Activated naive CD8-positive, alpha-beta T cell treated with anti-CD3 and anti-CD28 coated beads for 36 hours (primary cell): ENCODE results near the gene TMIGD2. TPM values are rescaled to one million over a fixed set of nuclear protein-coding genes. Genes with fewer than 3 reads are reported as not detected.
"Not testable (repeated sequence)": the region's sequence is repeated elsewhere in the genome, so short reads cannot be mapped to it uniquely, and the experiment has no call there.

Experiments
- DNase-seq: peaks from one replicate; pipeline ENCODE4 v3.0.0; 2021
- H3K27ac Mint-ChIP-seq: one replicate; pipeline ENCODE4 v1.8.0; 2022; ENCODE audit warnings: mild to moderate bottlenecking, moderate library complexity, mixed read lengths
- H3K27me3 Mint-ChIP-seq: one replicate; pipeline ENCODE4 v1.8.0; 2022; ENCODE audit warnings: mild to moderate bottlenecking, mixed read lengths
- H3K36me3 Mint-ChIP-seq: one replicate; pipeline ENCODE4 v1.8.0; 2021; ENCODE audit warnings: mild to moderate bottlenecking, mixed read lengths
- H3K4me1 Mint-ChIP-seq: one replicate; pipeline ENCODE4 v1.8.0; 2021; ENCODE audit warnings: mixed read lengths
- H3K4me3 Mint-ChIP-seq: one replicate; pipeline ENCODE4 v1.8.0; 2022; ENCODE audit warnings: mild to moderate bottlenecking, moderate library complexity, mixed read lengths
- H3K9me3 Mint-ChIP-seq: one replicate; pipeline ENCODE4 v1.8.0; 2022; ENCODE audit warnings: mixed read lengths
- total RNA-seq, 2 experiments: library from RNA; stranded (reverse); gene quantifications; one replicate each; pipeline ENCODE4 v1.2.3, GENCODE V29; 2021

Gene TMIGD2
- total RNA-seq, 2 experiments from 2014 or later = 12.6 to 14.7 TPM

GRCh38 chr19:4292515-4292914 is 9.7 kb downstream of the TMIGD2 start:
- Mint-ChIP-seq H3K4me1 (no peaks in the 10 kb centered on the region), H3K36me3 (no peaks in the 10 kb centered on the region), H3K27ac (no peak overlapping the region), H3K4me3 (no peak overlapping the region), H3K9me3 (no peaks in the 10 kb centered on the region), H3K27me3 (no peaks in the 10 kb centered on the region)
- DNase-seq = no peak

- Mint-ChIP-seq H3K36me3 (no peaks in the 10 kb centered on the region), H3K9me3 (no peaks in the 10 kb centered on the region), H3K4me3 (no peak overlapping the region), H3K27ac (no peak overlapping the region), H3K4me1 (no peaks in the 10 kb centered on the region), H3K27me3 (no peaks in the 10 kb centered on the region)
- DNase-seq = no peak
Observed at GRCh38 chr19:4291184-4291732, 10.9 kb downstream of the TMIGD2 start.

GRCh38 chr19:4288091-4288777 is 14.0 kb downstream of the TMIGD2 start:
- no peak for DNase-seq
- no peaks in the 10 kb centered on the region for H3K4me1 Mint-ChIP-seq
- no peaks in the 10 kb centered on the region for H3K36me3 Mint-ChIP-seq
- no peak overlapping the region for H3K4me3 Mint-ChIP-seq
- no peaks in the 10 kb centered on the region for H3K27me3 Mint-ChIP-seq
- H3K27ac Mint-ChIP-seq = no peak overlapping the region
- H3K9me3 Mint-ChIP-seq = no peaks in the 10 kb centered on the region

GRCh38 chr19:4286141-4286540 is 16.0 kb downstream of the TMIGD2 start:
- not testable (repeated sequence) for H3K4me3 Mint-ChIP-seq, H3K4me1 Mint-ChIP-seq, H3K27me3 Mint-ChIP-seq, DNase-seq, H3K27ac Mint-ChIP-seq, H3K36me3 Mint-ChIP-seq, H3K9me3 Mint-ChIP-seq

- H3K4me3 Mint-ChIP-seq = no peak overlapping the region
- H3K36me3 Mint-ChIP-seq = no peaks in the 10 kb centered on the region
- H3K9me3 Mint-ChIP-seq = no peaks in the 10 kb centered on the region
- H3K4me1 Mint-ChIP-seq = peaks cover 2% of the 10 kb centered on the region
- H3K27ac Mint-ChIP-seq = no peak overlapping the region
- no peak for DNase-seq
- H3K27me3 Mint-ChIP-seq = peaks cover 17% of the 10 kb centered on the region
Observed at GRCh38 chr19:4284974-4285373, 17.2 kb downstream of the TMIGD2 start.

- peaks cover 6% of the 10 kb centered on the region for H3K4me1 Mint-ChIP-seq
- DNase-seq = no peak
- no peak overlapping the region for H3K4me3 Mint-ChIP-seq
- peaks cover 22% of the 10 kb centered on the region for H3K27me3 Mint-ChIP-seq
- no peaks in the 10 kb centered on the region for H3K9me3 Mint-ChIP-seq
- H3K36me3 Mint-ChIP-seq = no peaks in the 10 kb centered on the region
- no peak overlapping the region for H3K27ac Mint-ChIP-seq
Observed at GRCh38 chr19:4284176-4284958, 17.8 kb downstream of the TMIGD2 start.

GRCh38 chr19:4279530-4280422 is 22.4 kb downstream of the TMIGD2 start:
- Mint-ChIP-seq H3K9me3 (no peaks in the 10 kb centered on the region), H3K27me3 (peaks cover 31% of the 10 kb centered on the region), H3K4me3 (peak overlapping the region; percentile 60), H3K27ac (no peak overlapping the region), H3K4me1 (peaks cover 8% of the 10 kb centered on the region), H3K36me3 (no peaks in the 10 kb centered on the region)
- DNase-seq = no peak

- Mint-ChIP-seq H3K9me3 (no peaks in the 10 kb centered on the region), H3K27me3 (peaks cover 31% of the 10 kb centered on the region), H3K36me3 (no peaks in the 10 kb centered on the region), H3K4me3 (no peak overlapping the region), H3K27ac (no peak overlapping the region), H3K4me1 (peaks cover 8% of the 10 kb centered on the region)
- DNase-seq = no peak
Observed at GRCh38 chr19:4279267-4279529, 23.0 kb downstream of the TMIGD2 start.

GRCh38 chr19:4278419-4279266 is 23.5 kb downstream of the TMIGD2 start, which contains the start of gene SHD:
TSS of gene SHD (plus strand) at chr19:4279266. CDS start at chr19:4280064, 798 bp downstream.
- H3K9me3 Mint-ChIP-seq = no peaks in the 10 kb centered on the region
- peaks cover 31% of the 10 kb centered on the region for H3K27me3 Mint-ChIP-seq
- no peak for DNase-seq
- H3K36me3 Mint-ChIP-seq = no peaks in the 10 kb centered on the region
- H3K4me1 Mint-ChIP-seq = peaks cover 8% of the 10 kb centered on the region
- peak within 1 kb of the TSS; percentile 60 for H3K4me3 Mint-ChIP-seq
- H3K27ac Mint-ChIP-seq = no peak within 1 kb of the TSS

- no peak for DNase-seq
- peaks cover 8% of the 10 kb centered on the region for H3K4me1 Mint-ChIP-seq
- H3K4me3 Mint-ChIP-seq = no peak overlapping the region
- H3K27me3 Mint-ChIP-seq = peaks cover 31% of the 10 kb centered on the region
- no peaks in the 10 kb centered on the region for H3K36me3 Mint-ChIP-seq
- H3K9me3 Mint-ChIP-seq = no peaks in the 10 kb centered on the region
- H3K27ac Mint-ChIP-seq = no peak overlapping the region
Observed at GRCh38 chr19:4278010-4278409, 24.2 kb downstream of the TMIGD2 start.

GRCh38 chr19:4277191-4277696 is 24.9 kb downstream of the TMIGD2 start:
- Mint-ChIP-seq H3K4me1 (peaks cover 8% of the 10 kb centered on the region), H3K9me3 (no peaks in the 10 kb centered on the region), H3K27me3 (peaks cover 31% of the 10 kb centered on the region), H3K4me3 (no peak overlapping the region), H3K27ac (no peak overlapping the region), H3K36me3 (peaks cover under 1% of the 10 kb centered on the region)
- no peak for DNase-seq

- not testable (repeated sequence) for H3K9me3 Mint-ChIP-seq, H3K27me3 Mint-ChIP-seq, DNase-seq, H3K36me3 Mint-ChIP-seq, H3K4me1 Mint-ChIP-seq, H3K27ac Mint-ChIP-seq, H3K4me3 Mint-ChIP-seq
Observed at GRCh38 chr19:4274321-4274686, 27.9 kb downstream of the TMIGD2 start.

- no peaks in the 10 kb centered on the region for H3K4me1 Mint-ChIP-seq
- no peaks in the 10 kb centered on the region for H3K27me3 Mint-ChIP-seq
- no peak for DNase-seq
- peaks cover 13% of the 10 kb centered on the region for H3K36me3 Mint-ChIP-seq
- no peak overlapping the region for H3K4me3 Mint-ChIP-seq
- no peak overlapping the region for H3K27ac Mint-ChIP-seq
- H3K9me3 Mint-ChIP-seq = no peaks in the 10 kb centered on the region
Observed at GRCh38 chr19:4272894-4273293, 29.3 kb downstream of the TMIGD2 start.

GRCh38 chr19:4268816-4269430 is 33.3 kb downstream of the TMIGD2 start:
- Mint-ChIP-seq H3K4me1 (peaks cover 19% of the 10 kb centered on the region), H3K9me3 (no peaks in the 10 kb centered on the region), H3K27ac (no peak overlapping the region), H3K27me3 (no peaks in the 10 kb centered on the region), H3K4me3 (no peak overlapping the region), H3K36me3 (peaks cover 35% of the 10 kb centered on the region)
- DNase-seq = no peak
